ENCODE data around the gene CFAP251. TPM values are rescaled to one million over a fixed set of nuclear protein-coding genes. Genes with fewer than 3 reads are reported as not detected.

The CFAP251 gene
- total RNA-seq, 1 donor from 2014 or later: 2.0 TPM

DNA sequence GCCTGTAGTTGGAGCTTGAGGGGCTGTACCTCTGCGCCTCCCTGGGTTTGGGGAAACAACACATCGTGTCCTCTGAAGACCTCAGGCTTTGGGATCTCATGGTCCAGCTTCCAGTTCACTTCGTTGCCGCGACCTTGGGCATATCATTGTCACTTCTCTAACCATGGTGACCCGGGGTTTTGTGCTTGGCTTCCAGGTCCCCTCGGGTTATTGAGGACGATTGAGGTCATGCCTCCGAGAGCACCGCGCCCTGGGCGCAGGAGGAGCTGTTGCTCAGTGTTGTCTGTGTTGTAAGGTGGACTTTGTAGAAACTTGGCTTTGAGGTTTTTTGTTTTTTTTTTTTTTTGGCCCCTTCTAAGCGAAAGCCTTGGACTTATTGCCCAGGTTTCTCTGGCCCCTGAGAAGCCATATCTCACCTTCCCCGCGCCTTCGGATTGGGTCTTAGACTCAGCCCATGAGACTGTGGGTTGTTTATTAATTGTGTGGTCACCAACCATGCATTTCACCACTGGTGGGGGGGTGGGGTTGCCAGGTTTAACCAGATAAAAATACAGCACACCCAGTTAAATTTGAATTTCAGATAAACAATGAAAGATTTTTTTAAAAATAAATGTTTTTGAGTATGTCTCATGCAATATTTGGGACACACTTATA, 105.9 kb downstream of the CFAP251 start:
- H3K27me3 Mint-ChIP-seq (ENCODE audit: low read depth): peaks cover 13% of the 10 kb centered on the region
- TF ChIP-seq CTCF (conservative IDR thresholded peaks at IDR 0.05): no peak
- DNase-seq (ENCODE audit: low read depth, low spot score): no peak
- H3K27ac Mint-ChIP-seq (ENCODE audit: unreplicated experiment): no peak overlapping the region
- no peaks in the 10 kb centered on the region for H3K9me3 Mint-ChIP-seq
- H3K4me3 Mint-ChIP-seq: peak overlapping the region; percentile 81
- peaks cover 39% of the 10 kb centered on the region for H3K4me1 Mint-ChIP-seq
- peaks cover 8% of the 10 kb centered on the region for H3K36me3 Mint-ChIP-seq (ENCODE audit: low read depth)

DNA sequence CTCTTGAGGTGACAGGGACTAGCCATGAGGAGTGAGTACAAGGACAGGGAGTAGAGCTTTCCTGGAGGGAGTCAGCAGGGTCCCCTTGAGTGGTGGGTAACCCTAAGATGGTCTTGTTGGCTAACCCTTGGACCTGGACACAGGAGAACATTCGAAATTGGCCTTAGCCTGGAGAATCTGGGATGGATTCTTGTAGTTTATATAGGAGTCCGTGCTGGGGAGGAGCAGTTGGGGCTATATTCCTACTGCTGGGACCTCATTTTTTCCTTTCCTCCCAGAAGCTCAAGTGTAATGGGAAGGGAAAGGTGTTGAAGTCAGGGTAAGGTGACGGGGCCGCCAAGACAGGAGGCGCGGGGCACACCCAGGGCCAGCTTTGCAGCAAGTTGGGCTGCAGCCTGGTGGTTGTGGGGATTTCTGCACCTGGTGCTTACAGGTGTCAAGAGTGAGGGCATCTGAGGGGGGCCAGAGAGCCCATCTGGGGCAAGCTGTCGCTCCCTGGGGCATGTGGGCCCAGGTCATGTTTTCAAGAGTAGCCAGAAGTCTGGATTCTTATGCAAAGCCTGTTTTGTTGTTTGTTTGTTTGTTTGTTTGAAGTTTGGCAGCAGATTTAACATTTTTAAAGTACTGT, 108.4 kb downstream of the CFAP251 start:
- no peak for TF ChIP-seq CTCF (conservative IDR thresholded peaks at IDR 0.05)
- Mint-ChIP-seq H3K27me3 (ENCODE audit: low read depth) (peaks cover 3% of the 10 kb centered on the region), H3K4me3 (no peak overlapping the region), H3K9me3 (no peaks in the 10 kb centered on the region), H3K27ac (ENCODE audit: unreplicated experiment) (no peak overlapping the region), H3K36me3 (ENCODE audit: low read depth) (peaks cover 3% of the 10 kb centered on the region), H3K4me1 (peaks cover 44% of the 10 kb centered on the region)
- no peak for DNase-seq (ENCODE audit: low read depth, low spot score)

DNA sequence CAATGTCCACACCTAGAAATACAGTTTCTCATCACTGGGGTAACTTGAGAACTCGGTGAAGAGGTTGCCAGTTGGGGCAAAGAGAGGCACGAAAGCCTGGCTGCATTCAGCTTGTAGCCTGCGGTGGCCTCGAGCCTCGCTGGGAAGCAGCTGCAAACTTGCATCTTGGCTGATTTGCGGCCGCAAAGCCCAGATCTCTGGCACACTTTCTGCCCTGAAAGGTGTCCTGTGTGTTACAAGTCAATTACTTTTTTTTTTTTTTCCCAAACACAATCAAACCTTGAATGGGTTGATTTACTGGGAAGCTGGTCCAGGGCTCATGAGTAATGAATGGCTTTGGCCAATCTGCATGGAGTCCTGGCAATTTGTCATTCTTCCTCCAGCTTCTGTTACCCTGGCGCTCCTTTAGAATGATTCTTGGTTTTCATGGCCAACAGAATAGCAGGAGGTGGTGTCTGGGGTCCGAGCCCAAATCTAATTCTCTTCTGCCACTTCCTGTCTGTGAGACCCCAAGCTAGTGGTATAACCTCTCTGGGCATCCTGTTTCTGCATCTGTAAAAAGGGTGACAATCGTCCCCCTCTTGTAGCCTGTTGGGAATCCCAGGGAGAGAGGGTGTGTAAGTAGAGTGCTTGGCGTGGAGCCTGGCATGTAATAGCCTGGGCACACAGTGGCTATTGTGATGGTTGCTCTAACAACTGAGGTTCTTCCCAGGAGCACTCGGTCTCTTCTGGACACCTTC, 109.9 kb downstream of the CFAP251 start:
- Mint-ChIP-seq H3K27me3 (ENCODE audit: low read depth) (peaks cover 1% of the 10 kb centered on the region), H3K4me3 (peak overlapping the region; percentile 62), H3K9me3 (no peaks in the 10 kb centered on the region), H3K36me3 (ENCODE audit: low read depth) (peaks cover 1% of the 10 kb centered on the region), H3K27ac (ENCODE audit: unreplicated experiment) (no peak overlapping the region), H3K4me1 (peaks cover 41% of the 10 kb centered on the region)
- DNase-seq (ENCODE audit: low read depth, low spot score): no peak
- no peak for TF ChIP-seq CTCF (conservative IDR thresholded peaks at IDR 0.05)

GRCh38 chr12:122028905-122029560, 110.6 kb downstream of the CFAP251 start:
- Mint-ChIP-seq H3K4me1 (peaks cover 42% of the 10 kb centered on the region), H3K36me3 (ENCODE audit: low read depth) (no peaks in the 10 kb centered on the region), H3K9me3 (no peaks in the 10 kb centered on the region), H3K27me3 (ENCODE audit: low read depth) (no peaks in the 10 kb centered on the region), H3K4me3 (no peak overlapping the region), H3K27ac (ENCODE audit: unreplicated experiment) (no peak overlapping the region)
- no peak for DNase-seq (ENCODE audit: low read depth, low spot score)
- no peak for TF ChIP-seq CTCF (conservative IDR thresholded peaks at IDR 0.05)

- H3K27me3 Mint-ChIP-seq (ENCODE audit: low read depth): no peaks in the 10 kb centered on the region
- DNase-seq (ENCODE audit: low read depth, low spot score): no peak
- peak overlapping the region; percentile 27 for H3K4me3 Mint-ChIP-seq
- no peaks in the 10 kb centered on the region for H3K9me3 Mint-ChIP-seq
- H3K4me1 Mint-ChIP-seq: peaks cover 44% of the 10 kb centered on the region
- H3K36me3 Mint-ChIP-seq (ENCODE audit: low read depth): no peaks in the 10 kb centered on the region
- no peak for TF ChIP-seq CTCF (conservative IDR thresholded peaks at IDR 0.05)
- no peak overlapping the region for H3K27ac Mint-ChIP-seq (ENCODE audit: unreplicated experiment)
These were observed 111.4 kb downstream of the CFAP251 start for GRCh38 chr12:122029620-122030423.

Data from neural crest cell (in vitro differentiated cells).